ENCODE results near the gene SERINC3. TPM values are rescaled to one million over a fixed set of nuclear protein-coding genes. Genes with fewer than 3 reads are reported as not detected.

The SERINC3 gene
- total RNA-seq, 3 donors from 2014 or later = 34.6 to 44.1 (median 37.9) TPM

- Mint-ChIP-seq H3K4me3 (no peak overlapping the region), H3K9me3 (no peaks in the 10 kb centered on the region), H3K27me3 (ENCODE audit: low read depth) (no peaks in the 10 kb centered on the region), H3K4me1 (ENCODE audit: low read depth) (peaks cover 62% of the 10 kb centered on the region), H3K36me3 (ENCODE audit: insufficient read depth) (peaks cover 60% of the 10 kb centered on the region)
- DNase-seq = no peak
- ATAC-seq = no peak
These were observed 27.6 kb downstream of the SERINC3 start for GRCh38 chr20:44494266-44494665.

GRCh38 chr20:44491635-44492395 is 30.1 kb downstream of the SERINC3 start:
- ATAC-seq = no peak
- H3K4me1 Mint-ChIP-seq (ENCODE audit: low read depth) = peaks cover 54% of the 10 kb centered on the region
- no peaks in the 10 kb centered on the region for H3K27me3 Mint-ChIP-seq (ENCODE audit: low read depth)

GRCh38 chr20:44489931-44490330 is 31.9 kb downstream of the SERINC3 start:
- no peak overlapping the region for H3K4me3 Mint-ChIP-seq
- H3K27me3 Mint-ChIP-seq (ENCODE audit: low read depth) = no peaks in the 10 kb centered on the region
- H3K36me3 Mint-ChIP-seq (ENCODE audit: insufficient read depth) = peaks cover 56% of the 10 kb centered on the region
- no peaks in the 10 kb centered on the region for H3K9me3 Mint-ChIP-seq
- peaks cover 38% of the 10 kb centered on the region for H3K4me1 Mint-ChIP-seq (ENCODE audit: low read depth)
- ATAC-seq (peak; percentile 40 to 55), DNase-seq (no peak)

More at GRCh38 chr20:44491635-44492395, 30.1 kb downstream of the SERINC3 start:
- no peak for DNase-seq
- H3K4me3 Mint-ChIP-seq = no peak overlapping the region
- H3K9me3 Mint-ChIP-seq = no peaks in the 10 kb centered on the region
- peaks cover 55% of the 10 kb centered on the region for H3K36me3 Mint-ChIP-seq (ENCODE audit: insufficient read depth)

GRCh38 chr20:44489223-44489622 is 32.6 kb downstream of the SERINC3 start:
- Mint-ChIP-seq H3K4me3 (no peak overlapping the region), H3K4me1 (ENCODE audit: low read depth) (peaks cover 32% of the 10 kb centered on the region), H3K36me3 (ENCODE audit: insufficient read depth) (peaks cover 51% of the 10 kb centered on the region), H3K9me3 (no peaks in the 10 kb centered on the region), H3K27me3 (ENCODE audit: low read depth) (no peaks in the 10 kb centered on the region)
- ATAC-seq = no peak
- DNase-seq = no peak

GRCh38 chr20:44488551-44488950 is 33.3 kb downstream of the SERINC3 start:
- Mint-ChIP-seq H3K9me3 (no peaks in the 10 kb centered on the region), H3K36me3 (ENCODE audit: insufficient read depth) (peaks cover 47% of the 10 kb centered on the region), H3K4me1 (ENCODE audit: low read depth) (peaks cover 29% of the 10 kb centered on the region), H3K4me3 (no peak overlapping the region), H3K27me3 (ENCODE audit: low read depth) (no peaks in the 10 kb centered on the region)
- DNase-seq = no peak
- no peak for ATAC-seq

- Mint-ChIP-seq H3K27me3 (ENCODE audit: low read depth) (no peaks in the 10 kb centered on the region), H3K4me3 (no peak overlapping the region), H3K36me3 (ENCODE audit: insufficient read depth) (peaks cover 41% of the 10 kb centered on the region), H3K4me1 (ENCODE audit: low read depth) (peaks cover 18% of the 10 kb centered on the region), H3K9me3 (no peaks in the 10 kb centered on the region)
- ATAC-seq = no peak
- no peak for DNase-seq
These were observed 36.1 kb downstream of the SERINC3 start for GRCh38 chr20:44485830-44486198.

- Mint-ChIP-seq H3K9me3 (no peaks in the 10 kb centered on the region), H3K4me3 (no peak overlapping the region), H3K36me3 (ENCODE audit: insufficient read depth) (peaks cover 40% of the 10 kb centered on the region), H3K27me3 (ENCODE audit: low read depth) (no peaks in the 10 kb centered on the region), H3K4me1 (ENCODE audit: low read depth) (peaks cover 16% of the 10 kb centered on the region)
- DNase-seq (no peak), ATAC-seq (peak; percentile 71 to 72)
These were observed 36.6 kb downstream of the SERINC3 start for GRCh38 chr20:44485078-44485829.

GRCh38 chr20:44483112-44483511 is 38.8 kb downstream of the SERINC3 start:
- DNase-seq = no peak
- Mint-ChIP-seq H3K36me3 (ENCODE audit: insufficient read depth) (peaks cover 22% of the 10 kb centered on the region), H3K9me3 (no peaks in the 10 kb centered on the region), H3K27me3 (ENCODE audit: low read depth) (no peaks in the 10 kb centered on the region), H3K4me1 (ENCODE audit: low read depth) (peaks cover 4% of the 10 kb centered on the region), H3K4me3 (no peak overlapping the region)
- ATAC-seq = no peak

- peaks cover 10% of the 10 kb centered on the region for H3K4me1 Mint-ChIP-seq (ENCODE audit: low read depth)
- no peaks in the 10 kb centered on the region for H3K9me3 Mint-ChIP-seq
- ATAC-seq (no peak), DNase-seq (no peak)
- no peak overlapping the region for H3K4me3 Mint-ChIP-seq
- H3K36me3 Mint-ChIP-seq (ENCODE audit: insufficient read depth) = peaks cover 22% of the 10 kb centered on the region
- H3K27me3 Mint-ChIP-seq (ENCODE audit: low read depth) = no peaks in the 10 kb centered on the region
These were observed 40.0 kb downstream of the SERINC3 start for GRCh38 chr20:44481719-44482416.

- peaks cover 25% of the 10 kb centered on the region for H3K4me1 Mint-ChIP-seq (ENCODE audit: low read depth)
- no peaks in the 10 kb centered on the region for H3K9me3 Mint-ChIP-seq
- DNase-seq (no peak), ATAC-seq (no peak)
- H3K27me3 Mint-ChIP-seq (ENCODE audit: low read depth) = no peaks in the 10 kb centered on the region
- H3K4me3 Mint-ChIP-seq = no peak overlapping the region
- peaks cover 12% of the 10 kb centered on the region for H3K36me3 Mint-ChIP-seq (ENCODE audit: insufficient read depth)
These were observed 41.8 kb downstream of the SERINC3 start for GRCh38 chr20:44480097-44480496.

- ATAC-seq (no peak), DNase-seq (no peak)
- H3K4me1 Mint-ChIP-seq (ENCODE audit: low read depth) = peaks cover 25% of the 10 kb centered on the region
- H3K9me3 Mint-ChIP-seq = no peaks in the 10 kb centered on the region
- H3K4me3 Mint-ChIP-seq = no peak overlapping the region
- H3K27me3 Mint-ChIP-seq (ENCODE audit: low read depth) = no peaks in the 10 kb centered on the region
- H3K36me3 Mint-ChIP-seq (ENCODE audit: insufficient read depth) = peaks cover 11% of the 10 kb centered on the region
These were observed 42.2 kb downstream of the SERINC3 start for GRCh38 chr20:44479643-44480042.

GRCh38 chr20:44478206-44478605 is 43.7 kb downstream of the SERINC3 start:
- no peak for ATAC-seq
- no peak overlapping the region for H3K4me3 Mint-ChIP-seq
- peaks cover 25% of the 10 kb centered on the region for H3K4me1 Mint-ChIP-seq (ENCODE audit: low read depth)
- H3K36me3 Mint-ChIP-seq (ENCODE audit: insufficient read depth) = peaks cover 11% of the 10 kb centered on the region
- DNase-seq = no peak
- no peaks in the 10 kb centered on the region for H3K27me3 Mint-ChIP-seq (ENCODE audit: low read depth)
- no peaks in the 10 kb centered on the region for H3K9me3 Mint-ChIP-seq

GRCh38 chr20:44477151-44477550 is 44.7 kb downstream of the SERINC3 start:
- no peak for DNase-seq
- peaks cover 25% of the 10 kb centered on the region for H3K4me1 Mint-ChIP-seq (ENCODE audit: low read depth)
- H3K36me3 Mint-ChIP-seq (ENCODE audit: insufficient read depth) = peaks cover 11% of the 10 kb centered on the region
- H3K9me3 Mint-ChIP-seq = no peaks in the 10 kb centered on the region
- ATAC-seq = no peak
- no peaks in the 10 kb centered on the region for H3K27me3 Mint-ChIP-seq (ENCODE audit: low read depth)
- peak overlapping the region; percentile 95 for H3K4me3 Mint-ChIP-seq

GRCh38 chr20:44475694-44476560 is 45.9 kb downstream of the SERINC3 start, which contains the start of gene TTPAL:
TTPAL (plus strand) TSS chr20:44475874; CDS start chr20:44480000, 4,126 bp downstream.
- Mint-ChIP-seq H3K4me3 (peak within 1 kb of the TSS; percentile 95), H3K4me1 (ENCODE audit: low read depth) (peaks cover 25% of the 10 kb centered on the region), H3K9me3 (no peaks in the 10 kb centered on the region), H3K36me3 (ENCODE audit: insufficient read depth) (peaks cover 3% of the 10 kb centered on the region), H3K27me3 (ENCODE audit: low read depth) (no peaks in the 10 kb centered on the region)
- peak; percentile 89 for DNase-seq
- peak; percentile 97 to 98 for ATAC-seq
